Skeletal muscle cell (primary cell): ENCODE results near the gene MAMDC4.
"Not testable (repeated sequence)": the region's sequence is repeated elsewhere in the genome, so short reads cannot be mapped to it uniquely, and the experiment has no call there.

Experiments
- DNase-seq: peaks from one replicate; pipeline ENCODE4 v3.0.0-alpha.2; 2010; ENCODE audit warnings: low read depth
- H3K4me3 ChIP-seq: 2 replicates; pipeline ENCODE4 v1.5.1; 2011; ENCODE audit warnings: low read depth, mild to moderate bottlenecking, control low read depth, low read length, moderate library complexity

Gene MAMDC4

GRCh38 chr9:136837146-136837855 is 14.8 kb upstream of the MAMDC4 start:
- no peak for DNase-seq
- no peak overlapping the region for H3K4me3 ChIP-seq

GRCh38 chr9:136837856-136838277 is 14.3 kb upstream of the MAMDC4 start:
- not testable (repeated sequence) for DNase-seq, H3K4me3 ChIP-seq

GRCh38 chr9:136838314-136839228 is 13.6 kb upstream of the MAMDC4 start:
- DNase-seq = no peak

GRCh38 chr9:136839229-136840139 is 12.7 kb upstream of the MAMDC4 start:
- no peak for DNase-seq
- no peak overlapping the region for H3K4me3 ChIP-seq

More at GRCh38 chr9:136838314-136839228, 13.6 kb upstream of the MAMDC4 start:
- no peak overlapping the region for H3K4me3 ChIP-seq

- DNase-seq = no peak
- no peak overlapping the region for H3K4me3 ChIP-seq
These were observed 11.8 kb upstream of the MAMDC4 start for GRCh38 chr9:136840140-136840876.

- no peak for DNase-seq
- H3K4me3 ChIP-seq = no peak overlapping the region
These were observed 11.1 kb upstream of the MAMDC4 start for GRCh38 chr9:136840877-136841645.

GRCh38 chr9:136841646-136842379 is 10.3 kb upstream of the MAMDC4 start:
- peak overlapping the region; percentile 52 for H3K4me3 ChIP-seq
- not testable (repeated sequence) for DNase-seq

- H3K4me3 ChIP-seq = peak within 1 kb of the TSS; percentile 52
- DNase-seq = not testable (repeated sequence)
These were observed 9.7 kb upstream of the MAMDC4 start, which contains the start of gene AJM1 for GRCh38 chr9:136842380-136842948. AJM1 (plus strand) TSS chr9:136842478; CDS start chr9:136844415, 1,937 bp downstream.

- peak overlapping the region; percentile 17 for H3K4me3 ChIP-seq
These were observed 8.9 kb upstream of the MAMDC4 start for GRCh38 chr9:136843159-136843800.

GRCh38 chr9:136843801-136844740 is 8.1 kb upstream of the MAMDC4 start:
- not testable (repeated sequence) for H3K4me3 ChIP-seq, DNase-seq

More at GRCh38 chr9:136843159-136843800, 8.9 kb upstream of the MAMDC4 start:
- DNase-seq = not testable (repeated sequence)

- no peak for DNase-seq
- H3K4me3 ChIP-seq = no peak overlapping the region
These were observed 7.2 kb upstream of the MAMDC4 start for GRCh38 chr9:136844761-136845464.

- DNase-seq = no peak
- H3K4me3 ChIP-seq = peak overlapping the region; percentile 17
These were observed 6.5 kb upstream of the MAMDC4 start for GRCh38 chr9:136845465-136846260.

GRCh38 chr9:136846376-136847087 is 5.6 kb upstream of the MAMDC4 start:
- no peak for DNase-seq
- peak overlapping the region; percentile 41 for H3K4me3 ChIP-seq
